Cardiac muscle cell (in vitro differentiated cells and primary cell): Measurements from ENCODE around the gene FHIT. TPM values are rescaled to one million over a fixed set of nuclear protein-coding genes. Genes with fewer than 3 reads are reported as not detected.

Experiments used
- DNase-seq, 2 donors: peaks; one replicate each; pipeline versions ENCODE4 v3.0.0 to v3.0.0-alpha.2; 2010 to 2017; ENCODE audit warnings: low read depth in 1 of 2, low spot score in 1 of 2
- H3K27ac ChIP-seq: fragments of 200-600 bp; sonication (generic); 2 replicates; pipeline ENCODE4 v1.5.1; 2016
- H3K27me3 ChIP-seq: fragments of 200-600 bp; sonication (generic); 2 replicates; pipeline ENCODE4 v1.6.0; 2016; ENCODE audit warnings: control low read depth
- H3K36me3 ChIP-seq: fragments of 200-600 bp; sonication (generic); 2 replicates; pipeline ENCODE4 v1.5.1; 2016; ENCODE audit warnings: control low read depth
- H3K4me1 ChIP-seq: fragments of 200-600 bp; sonication (generic); 2 replicates; pipeline ENCODE4 v1.8.1; 2017; ENCODE audit warnings: low read depth, mild to moderate bottlenecking, mixed run types
- H3K4me3 ChIP-seq: fragments of 200-600 bp; sonication (generic); 2 replicates; pipeline ENCODE4 v1.5.1; 2016; ENCODE audit warnings: mild to moderate bottlenecking
- H3K9me3 ChIP-seq: fragments of 200-600 bp; sonication (generic); 2 replicates; pipeline ENCODE4 v1.5.1; 2017; ENCODE audit warnings: low read depth, mild to moderate bottlenecking, control low read depth
- polyA plus RNA-seq: library from polyadenylated mRNA; unstranded; fragments of >200 nt; fragmentation: Nextera tagmentation; extraction: Ambion mirVana; gene quantifications from 2 replicates; pipeline ENCODE4 v1.2.1, GENCODE V29; 2016
- total RNA-seq: library from RNA; depleted of rRNA; stranded (reverse); fragments of >200 nt; gene quantifications from 2 replicates; pipeline ENCODE4 v1.2.3, GENCODE V29; 2016
- TF ChIP-seq, protein P1 (sequence below): IDR thresholded peaks from 2 replicates; pipeline ENCODE4 v1.5.1; 2012; ENCODE audit warnings: low read depth, mild to moderate bottlenecking, low read length

FHIT gene
- total and polyA plus RNA-seq, 2 experiments from 2014 or later: 6.9 to 12.5 TPM

DNA sequence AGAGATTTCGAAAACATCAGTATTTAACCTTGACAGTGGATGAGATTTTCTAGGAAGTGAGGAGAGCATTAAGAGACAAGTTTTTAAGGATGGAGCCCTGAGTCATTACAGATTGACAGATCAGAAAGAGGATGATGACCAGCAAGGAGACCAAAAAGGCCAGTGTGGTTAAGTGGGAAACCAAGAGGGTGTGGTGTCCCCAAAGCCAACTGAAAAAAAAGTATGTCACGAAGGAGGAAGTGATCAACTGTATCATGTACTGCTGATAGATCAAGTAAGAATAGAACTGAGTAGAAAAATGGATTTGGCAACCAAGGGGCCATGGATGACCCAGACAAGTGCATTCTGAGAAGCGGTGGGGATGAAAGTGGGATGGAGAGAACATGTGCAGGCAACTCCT is 491.8 kb downstream of the FHIT start:
- no peak overlapping the region for H3K4me3 ChIP-seq
- no peaks in the 10 kb centered on the region for H3K9me3 ChIP-seq
- no peaks in the 10 kb centered on the region for H3K27me3 ChIP-seq
- peaks cover 16% of the 10 kb centered on the region for H3K4me1 ChIP-seq
- TF ChIP-seq, protein P1, sequence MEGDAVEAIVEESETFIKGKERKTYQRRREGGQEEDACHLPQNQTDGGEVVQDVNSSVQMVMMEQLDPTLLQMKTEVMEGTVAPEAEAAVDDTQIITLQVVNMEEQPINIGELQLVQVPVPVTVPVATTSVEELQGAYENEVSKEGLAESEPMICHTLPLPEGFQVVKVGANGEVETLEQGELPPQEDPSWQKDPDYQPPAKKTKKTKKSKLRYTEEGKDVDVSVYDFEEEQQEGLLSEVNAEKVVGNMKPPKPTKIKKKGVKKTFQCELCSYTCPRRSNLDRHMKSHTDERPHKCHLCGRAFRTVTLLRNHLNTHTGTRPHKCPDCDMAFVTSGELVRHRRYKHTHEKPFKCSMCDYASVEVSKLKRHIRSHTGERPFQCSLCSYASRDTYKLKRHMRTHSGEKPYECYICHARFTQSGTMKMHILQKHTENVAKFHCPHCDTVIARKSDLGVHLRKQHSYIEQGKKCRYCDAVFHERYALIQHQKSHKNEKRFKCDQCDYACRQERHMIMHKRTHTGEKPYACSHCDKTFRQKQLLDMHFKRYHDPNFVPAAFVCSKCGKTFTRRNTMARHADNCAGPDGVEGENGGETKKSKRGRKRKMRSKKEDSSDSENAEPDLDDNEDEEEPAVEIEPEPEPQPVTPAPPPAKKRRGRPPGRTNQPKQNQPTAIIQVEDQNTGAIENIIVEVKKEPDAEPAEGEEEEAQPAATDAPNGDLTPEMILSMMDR: no peak
- no peak overlapping the region for H3K27ac ChIP-seq
- DNase-seq: no peak
- H3K36me3 ChIP-seq: no peaks in the 10 kb centered on the region

DNA sequence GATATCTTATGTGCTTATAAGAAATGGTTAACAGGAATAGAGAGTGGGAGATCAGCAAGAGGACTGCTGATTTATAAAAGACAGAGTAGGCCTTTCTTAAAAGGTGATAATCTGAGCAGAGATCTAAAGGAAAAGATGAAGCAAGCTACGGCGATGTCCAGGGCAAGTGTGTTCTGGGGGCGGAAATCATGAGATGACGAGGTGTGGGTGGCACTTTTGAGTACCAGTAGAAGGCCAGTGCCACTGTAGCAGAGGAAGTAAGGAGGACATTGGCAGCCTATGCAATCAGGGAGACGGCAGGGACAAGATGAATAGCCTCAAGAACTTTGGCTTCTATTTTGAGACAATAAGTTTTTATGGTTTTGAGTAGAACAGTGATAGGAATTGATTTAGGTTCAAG is 492.4 kb downstream of the FHIT start:
- Histone ChIP-seq H3K4me3 (no peak overlapping the region), H3K36me3 (no peaks in the 10 kb centered on the region), H3K27me3 (no peaks in the 10 kb centered on the region), H3K27ac (no peak overlapping the region), H3K9me3 (no peaks in the 10 kb centered on the region), H3K4me1 (peaks cover 16% of the 10 kb centered on the region)
- DNase-seq: no peak
- TF ChIP-seq, protein P1: no peak

DNA sequence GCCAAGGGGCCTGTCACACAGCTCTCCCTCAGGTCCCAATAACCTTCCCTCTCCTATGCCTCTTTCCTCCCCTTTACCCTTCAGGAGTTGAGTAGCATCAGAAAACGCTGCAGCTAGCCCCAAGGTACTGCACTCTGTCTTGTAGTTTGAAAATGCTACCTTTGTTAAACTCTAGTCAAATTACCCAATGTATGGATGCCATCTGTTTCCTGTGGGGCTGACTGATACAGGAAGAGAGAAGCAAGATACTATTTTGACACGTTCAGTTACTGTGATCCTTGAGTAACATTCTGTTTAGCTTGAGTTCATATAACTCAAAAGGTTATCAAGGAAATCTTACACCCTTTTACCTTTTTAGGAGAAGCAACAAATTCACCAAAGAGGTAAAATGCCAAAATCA is 493.1 kb downstream of the FHIT start:
- H3K27ac ChIP-seq: no peak overlapping the region
- no peaks in the 10 kb centered on the region for H3K27me3 ChIP-seq
- no peaks in the 10 kb centered on the region for H3K9me3 ChIP-seq
- H3K4me1 ChIP-seq: peaks cover 16% of the 10 kb centered on the region
- no peak overlapping the region for H3K4me3 ChIP-seq
- TF ChIP-seq, protein P1: no peak
- no peaks in the 10 kb centered on the region for H3K36me3 ChIP-seq
- no peak for DNase-seq

DNA sequence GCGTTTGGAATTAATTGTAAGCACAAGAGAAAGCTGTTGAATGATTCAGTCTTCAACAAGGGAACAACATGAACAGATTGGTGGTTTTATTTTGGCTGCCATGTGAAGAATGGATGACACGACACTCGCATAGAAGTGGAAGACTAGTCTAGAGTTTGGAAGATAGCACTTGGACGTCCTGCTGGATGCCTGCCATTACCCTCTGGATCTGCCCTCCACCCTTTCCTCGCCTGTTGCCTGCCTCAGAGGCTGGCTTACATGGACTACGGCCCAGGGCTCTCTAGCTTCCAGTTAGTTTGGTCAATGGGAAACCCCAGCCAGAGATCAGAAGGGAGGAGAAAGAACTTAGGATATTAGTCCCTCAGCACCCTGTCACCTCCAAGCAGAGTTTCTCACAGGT is 493.5 kb downstream of the FHIT start:
- TF ChIP-seq, protein P1: no peak
- Histone ChIP-seq H3K4me1 (peaks cover 16% of the 10 kb centered on the region), H3K27ac (no peak overlapping the region), H3K9me3 (no peaks in the 10 kb centered on the region), H3K27me3 (no peaks in the 10 kb centered on the region), H3K36me3 (no peaks in the 10 kb centered on the region), H3K4me3 (no peak overlapping the region)
- no peak for DNase-seq

DNA sequence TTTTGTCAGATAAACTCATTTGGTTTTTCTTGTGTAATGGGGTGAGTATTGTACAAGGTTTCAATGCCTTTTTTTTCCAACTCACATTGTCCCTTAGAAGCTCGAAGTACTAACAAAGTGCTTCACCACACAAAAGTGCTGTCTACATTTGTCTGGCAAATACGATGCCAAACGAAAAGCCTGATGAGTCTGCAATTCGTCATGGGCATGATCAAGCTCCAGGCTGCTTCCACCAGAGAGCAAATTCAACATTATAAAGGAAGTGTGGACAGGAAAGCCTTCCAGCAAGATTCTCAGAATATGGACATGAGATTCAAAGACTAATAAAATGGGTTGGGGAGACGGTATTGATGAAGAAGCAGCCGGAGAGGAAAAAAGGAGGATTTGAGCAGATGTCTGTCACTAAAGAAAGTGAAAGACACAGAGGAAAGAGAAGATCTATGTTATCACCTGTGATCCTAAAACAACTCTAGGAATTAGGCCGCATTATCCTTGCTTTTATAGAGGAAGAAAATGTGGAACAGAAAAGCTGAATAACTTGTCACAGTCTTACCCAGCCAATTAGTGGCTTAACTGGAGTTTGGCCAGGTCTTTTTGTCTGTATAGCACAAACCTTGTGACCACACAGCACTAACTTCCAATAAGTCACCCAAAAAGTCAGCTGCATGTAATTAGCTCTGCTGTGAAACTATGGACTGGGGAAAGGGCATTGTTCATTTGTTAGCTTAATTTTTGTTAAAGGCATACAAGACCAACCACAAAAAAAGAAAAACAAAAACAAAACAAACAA is 494.8 kb downstream of the FHIT start:
- Histone ChIP-seq H3K4me3 (no peak overlapping the region), H3K27me3 (no peaks in the 10 kb centered on the region), H3K9me3 (no peaks in the 10 kb centered on the region), H3K27ac (no peak overlapping the region), H3K4me1 (peaks cover 16% of the 10 kb centered on the region), H3K36me3 (no peaks in the 10 kb centered on the region)
- peak in 1 of 2 donors; percentile 17 for DNase-seq
- TF ChIP-seq, protein P1: no peak
